ENCODE results near the gene PROX1.
"Not testable (repeated sequence)": the region's sequence is repeated elsewhere in the genome, so short reads cannot be mapped to it uniquely, and the experiment has no call there.

Gene PROX1

DNA sequence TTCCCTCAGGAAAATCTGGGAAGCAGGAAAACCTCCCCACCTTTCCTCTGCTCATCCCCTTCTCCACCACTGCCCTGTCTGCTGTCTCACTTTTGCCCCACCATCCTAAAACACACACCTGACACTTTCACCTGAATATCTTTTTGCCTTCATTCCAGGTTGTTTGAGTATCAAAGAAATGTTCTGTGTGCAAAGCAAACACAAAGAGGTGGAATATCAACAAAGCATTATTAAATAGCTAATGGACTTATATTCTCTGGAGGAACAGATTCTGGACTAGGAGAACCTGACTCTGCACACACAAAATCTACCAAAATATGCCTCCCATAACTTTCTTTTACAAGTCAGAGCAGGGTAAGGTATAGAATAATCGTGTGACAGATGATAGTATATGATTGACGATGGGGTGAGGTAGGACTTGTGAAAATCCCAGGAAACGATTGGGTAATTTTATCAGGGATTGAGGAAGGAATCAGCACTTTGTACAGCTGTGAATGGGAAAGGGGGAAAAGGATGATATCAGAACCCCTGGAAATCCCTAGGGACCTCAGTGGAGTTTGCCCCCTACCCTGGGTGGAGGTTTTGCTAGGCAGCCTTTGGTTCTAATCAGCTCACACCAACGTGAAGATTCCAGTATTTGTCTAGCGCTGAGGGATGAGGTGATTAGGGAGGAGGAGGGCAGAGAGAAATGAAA lies 87.7 kb downstream of the PROX1 start:
- no peak for DNase-seq

DNA sequence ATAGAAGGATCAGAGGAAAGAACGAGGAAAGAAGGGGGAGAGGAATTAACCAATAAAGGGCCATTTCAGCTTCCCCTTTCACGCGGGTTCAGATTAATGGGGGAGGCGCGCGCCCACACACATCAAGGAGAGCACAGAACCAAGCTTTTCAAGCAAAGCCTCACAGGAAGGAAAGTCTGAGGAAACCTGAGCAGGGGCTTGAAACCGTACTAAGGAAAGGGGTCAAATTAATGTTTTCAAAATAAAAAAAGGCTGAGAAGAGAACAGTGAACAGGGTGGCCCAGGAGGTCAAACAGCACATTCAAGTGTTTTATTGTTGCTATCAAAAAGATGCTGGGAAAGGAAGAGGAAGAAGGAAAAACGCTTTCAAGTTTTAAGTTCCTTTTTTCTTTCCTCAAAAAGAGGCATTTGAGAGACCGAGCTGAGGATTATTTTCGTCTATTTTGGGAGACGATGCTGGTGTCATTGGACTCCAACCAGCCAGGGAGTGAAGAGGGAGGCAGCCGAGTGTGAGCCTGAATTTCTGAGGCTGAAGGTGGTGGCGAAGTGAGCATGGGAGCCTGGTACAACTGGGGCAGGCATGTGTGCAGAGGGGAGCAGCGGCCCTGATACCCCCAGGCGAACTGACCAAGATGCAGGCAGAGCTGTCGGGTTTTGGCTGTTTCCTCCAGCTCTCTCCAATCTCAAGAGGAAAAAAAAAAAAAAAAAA lies 88.4 kb downstream of the PROX1 start:
- DNase-seq, result no peak

DNA sequence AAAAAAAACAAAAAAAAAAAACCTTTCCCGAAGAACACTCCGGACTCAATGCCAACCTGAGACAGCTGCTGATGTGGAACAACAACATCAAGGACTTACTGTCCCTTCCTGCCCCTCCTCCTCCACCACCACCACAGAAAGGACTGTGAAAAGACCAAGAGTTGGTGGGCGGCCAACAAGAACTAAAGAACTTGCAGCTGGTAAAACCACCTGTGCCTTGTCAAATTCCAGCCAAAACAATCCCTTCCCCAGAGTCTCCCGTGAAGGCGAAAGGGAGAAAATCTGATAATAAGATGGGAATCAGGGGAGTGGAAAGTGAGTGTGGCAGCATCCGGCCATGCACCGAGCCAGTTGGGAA lies 88.9 kb downstream of the PROX1 start:
- no peak for DNase-seq

DNA sequence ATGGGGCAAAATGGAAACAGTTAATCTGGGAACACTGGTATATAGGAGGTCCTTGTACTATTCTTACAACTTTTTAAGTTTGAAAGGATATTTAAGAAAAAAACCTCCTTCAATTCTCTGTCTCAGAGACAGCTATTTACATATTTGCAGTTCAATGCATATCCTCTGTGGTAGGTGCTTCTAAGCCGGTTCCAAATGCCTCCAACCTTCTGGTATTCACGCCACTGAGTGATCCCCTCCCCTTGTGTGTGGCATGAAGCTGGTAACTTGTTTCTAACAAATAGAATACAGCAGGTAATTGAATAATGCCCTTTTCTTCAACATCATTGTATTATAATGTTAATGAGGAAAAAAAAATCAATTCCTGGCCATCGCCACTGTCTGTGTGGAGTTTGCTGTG lies 91.2 kb downstream of the PROX1 start:
- no peak for DNase-seq

DNA sequence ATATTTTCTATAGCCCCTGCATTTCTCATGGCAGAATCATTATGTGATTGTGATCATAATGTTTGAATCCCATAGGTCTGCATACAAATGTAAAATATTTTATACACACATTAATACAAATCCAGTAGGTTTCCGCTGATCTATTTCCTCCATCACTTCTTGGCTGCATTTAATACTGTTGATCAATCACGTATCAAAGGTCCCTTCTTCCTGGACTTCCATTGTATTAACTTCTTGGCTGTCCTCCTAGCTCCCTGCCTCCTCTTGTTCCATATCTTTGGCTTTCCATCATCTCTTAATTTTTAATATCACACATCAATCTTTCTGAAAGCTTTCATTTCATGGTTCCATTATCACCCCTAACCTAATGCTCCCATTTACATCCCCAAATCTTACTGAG lies 97.6 kb downstream of the PROX1 start:
- DNase-seq, result no peak

DNA sequence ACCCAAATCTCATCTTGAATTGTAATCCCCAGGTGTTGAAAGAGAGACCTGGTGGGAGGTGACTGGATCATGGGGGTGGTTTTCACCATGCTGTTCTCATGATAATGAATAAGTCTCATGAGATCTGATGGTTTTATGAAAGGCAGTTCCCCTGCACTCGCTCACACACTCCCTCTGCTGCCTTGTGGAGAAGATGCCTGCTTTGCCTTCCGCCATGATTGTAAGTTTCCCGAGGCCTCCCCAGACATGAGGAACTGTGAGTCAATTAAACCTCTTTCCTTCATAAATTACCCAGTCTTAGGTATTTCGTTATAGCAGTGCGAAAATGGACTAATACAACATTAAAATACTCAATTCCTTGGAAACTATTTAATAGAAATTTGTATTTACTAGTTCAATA lies 99.2 kb downstream of the PROX1 start:
- no peak for DNase-seq

DNA sequence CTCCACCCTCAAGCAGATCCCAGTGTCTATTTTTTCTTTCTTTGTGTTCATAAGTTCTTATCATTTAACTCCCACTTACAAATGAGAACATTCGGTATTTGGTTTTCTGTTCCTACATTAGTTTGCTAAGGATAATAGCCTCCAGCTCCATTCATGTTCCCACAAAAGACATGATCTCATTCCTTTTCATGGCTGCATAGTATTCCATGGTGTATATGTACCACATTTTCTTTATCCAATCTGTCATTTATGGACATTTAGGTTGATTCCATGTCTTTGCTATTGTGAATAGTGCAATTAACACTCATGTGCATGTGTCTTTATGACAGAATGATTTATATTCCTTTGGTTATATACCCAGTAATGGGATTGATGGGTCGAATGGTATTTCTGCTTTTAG lies 101.2 kb downstream of the PROX1 start:
- not testable (repeated sequence) for DNase-seq

Data from NCI-H1048 (cell line).